22Rv1 (cell line): ENCODE data around the gene SYNE2.

ENCODE experiments used
- ZFX ChIP-seq: fragments of 450-650 bp; IDR thresholded peaks from 2 replicates; pipeline ENCODE4 v1.6.1; 2017; ENCODE audit warnings: antibody characterized with exemption, borderline replicate concordance
- TF ChIP-seq, protein P1 (sequence below): fragments of 450-650 bp; IDR thresholded peaks from 2 replicates; pipeline ENCODE4 v1.5.1; 2017; ENCODE audit warnings: mild to moderate bottlenecking

DNA sequence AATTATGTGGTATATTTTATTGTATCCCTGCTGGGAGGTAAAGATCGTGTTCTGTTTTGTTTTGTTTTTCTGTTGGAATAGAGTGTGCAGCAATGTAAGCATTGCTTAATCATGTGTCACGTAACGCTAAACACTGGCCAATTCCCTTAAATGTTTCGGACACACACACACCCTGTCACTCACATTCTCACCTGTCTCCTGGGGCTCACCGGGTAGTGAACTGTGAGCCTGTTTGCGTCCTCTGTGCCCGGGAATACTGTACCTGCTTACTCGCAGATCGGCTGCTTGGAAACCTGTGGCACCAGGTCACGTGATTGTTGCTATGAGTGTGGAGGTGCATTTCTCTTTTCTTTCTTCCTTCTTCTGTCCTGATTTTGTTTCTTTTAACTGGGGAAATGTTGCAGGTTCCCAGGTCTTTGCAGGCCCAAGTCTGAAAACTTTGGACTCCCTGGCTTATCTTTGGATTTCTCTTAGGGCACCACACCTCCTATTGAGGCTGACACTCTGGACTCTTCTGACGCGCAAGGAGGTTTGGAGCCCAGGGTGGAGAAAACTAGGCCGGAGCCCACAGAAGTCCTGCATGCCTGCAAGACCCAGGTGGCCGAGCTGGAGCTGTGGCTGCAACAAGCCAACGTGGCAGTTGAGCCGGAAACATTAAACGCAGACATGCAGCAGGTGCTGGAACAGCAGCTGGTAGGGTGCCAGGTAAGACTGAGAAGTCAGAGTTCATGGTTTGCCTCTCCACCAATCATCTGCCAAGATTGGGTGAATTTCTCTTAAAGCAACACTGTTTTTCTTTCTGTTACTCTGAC lies 260.3 kb downstream of the SYNE2 start:
- TF ChIP-seq, protein P1, sequence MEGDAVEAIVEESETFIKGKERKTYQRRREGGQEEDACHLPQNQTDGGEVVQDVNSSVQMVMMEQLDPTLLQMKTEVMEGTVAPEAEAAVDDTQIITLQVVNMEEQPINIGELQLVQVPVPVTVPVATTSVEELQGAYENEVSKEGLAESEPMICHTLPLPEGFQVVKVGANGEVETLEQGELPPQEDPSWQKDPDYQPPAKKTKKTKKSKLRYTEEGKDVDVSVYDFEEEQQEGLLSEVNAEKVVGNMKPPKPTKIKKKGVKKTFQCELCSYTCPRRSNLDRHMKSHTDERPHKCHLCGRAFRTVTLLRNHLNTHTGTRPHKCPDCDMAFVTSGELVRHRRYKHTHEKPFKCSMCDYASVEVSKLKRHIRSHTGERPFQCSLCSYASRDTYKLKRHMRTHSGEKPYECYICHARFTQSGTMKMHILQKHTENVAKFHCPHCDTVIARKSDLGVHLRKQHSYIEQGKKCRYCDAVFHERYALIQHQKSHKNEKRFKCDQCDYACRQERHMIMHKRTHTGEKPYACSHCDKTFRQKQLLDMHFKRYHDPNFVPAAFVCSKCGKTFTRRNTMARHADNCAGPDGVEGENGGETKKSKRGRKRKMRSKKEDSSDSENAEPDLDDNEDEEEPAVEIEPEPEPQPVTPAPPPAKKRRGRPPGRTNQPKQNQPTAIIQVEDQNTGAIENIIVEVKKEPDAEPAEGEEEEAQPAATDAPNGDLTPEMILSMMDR, result no peak
- TF ChIP-seq ZFX, result no peak
